ENCODE results near the gene POLR2L.

POLR2L gene

GRCh38 chr11:842370-843002 lies at the start of gene POLR2L, which contains the start of gene TSPAN4:
TSS of gene POLR2L (minus strand) at chr11:842529. CDS start at chr11:842508, 21 bp downstream.
TSS of gene TSPAN4 (plus strand) at chr11:842852. CDS start at chr11:850305, 7,453 bp downstream.
- peak; percentile 9 for DNase-seq

GRCh38 chr11:890794-891540 lies 48.6 kb upstream of the POLR2L start:
- DNase-seq = no peak

GRCh38 chr11:889687-890475 lies 47.6 kb upstream of the POLR2L start:
- DNase-seq = no peak

- no peak for DNase-seq
Observed at GRCh38 chr11:889257-889656, 46.9 kb upstream of the POLR2L start.

GRCh38 chr11:888310-889212 lies 46.2 kb upstream of the POLR2L start:
- DNase-seq = peak; percentile 18

- no peak for DNase-seq
Observed at GRCh38 chr11:887589-887988, 45.3 kb upstream of the POLR2L start.

- no peak for DNase-seq
Observed at GRCh38 chr11:886568-886967, 44.2 kb upstream of the POLR2L start.

- DNase-seq = no peak
Observed at GRCh38 chr11:884578-885070, 42.3 kb upstream of the POLR2L start.

- no peak for DNase-seq
Observed at GRCh38 chr11:883527-883926, 41.2 kb upstream of the POLR2L start.

GRCh38 chr11:882596-882995 lies 40.3 kb upstream of the POLR2L start:
- DNase-seq = no peak

- DNase-seq = no peak
Observed at GRCh38 chr11:880447-880846, 38.1 kb upstream of the POLR2L start.

- DNase-seq = no peak
Observed at GRCh38 chr11:877565-877964, 35.2 kb upstream of the POLR2L start.

- DNase-seq = peak; percentile 26
Observed at GRCh38 chr11:876545-876944, 34.2 kb upstream of the POLR2L start.

- no peak for DNase-seq
Observed at GRCh38 chr11:875769-876301, 33.5 kb upstream of the POLR2L start.

GRCh38 chr11:875203-875602 lies 32.9 kb upstream of the POLR2L start:
- DNase-seq = no peak

- DNase-seq = no peak
Observed at GRCh38 chr11:873706-874105, 31.4 kb upstream of the POLR2L start.

GRCh38 chr11:872799-873198 lies 30.5 kb upstream of the POLR2L start:
- DNase-seq = no peak

- DNase-seq = no peak
Observed at GRCh38 chr11:871472-871871, 29.1 kb upstream of the POLR2L start.

GRCh38 chr11:870418-870817 lies 28.1 kb upstream of the POLR2L start:
- DNase-seq = no peak

GRCh38 chr11:870127-870413 lies 27.7 kb upstream of the POLR2L start:
- DNase-seq = no peak

- DNase-seq = no peak
Observed at GRCh38 chr11:869399-870126, 27.2 kb upstream of the POLR2L start.

- DNase-seq = no peak
Observed at GRCh38 chr11:868802-869201, 26.5 kb upstream of the POLR2L start.

Measured in DMS 273 treated with DMSO at 0.1 percent for 48 hours (cell line).